Muscle layer of duodenum (tissue), 2 donors: Measurements from ENCODE around the gene SAP130.

Experiments used
- H3K27ac ChIP-seq: one replicate; pipeline ENCODE4 v1.7.0; 2013; ENCODE audit warnings: mild to moderate bottlenecking, low read length
- H3K27me3 ChIP-seq: one replicate; pipeline ENCODE4 v1.7.0; 2013; ENCODE audit warnings: low read depth, mild to moderate bottlenecking, control low read depth, low read length
- H3K36me3 ChIP-seq, 2 donors: one replicate each; pipeline ENCODE4 v1.7.0; 2013; ENCODE audit warnings: low read length in 2 of 2, control low read depth in 1 of 2, mild to moderate bottlenecking in 1 of 2; ENCODE audit not compliant: insufficient read depth in 2 of 2, control insufficient read depth in 1 of 2
- H3K4me1 ChIP-seq, 2 donors: one replicate each; pipeline ENCODE4 v1.7.0; 2013; ENCODE audit warnings: low read length in 2 of 2, mild to moderate bottlenecking in 2 of 2, control low read depth in 1 of 2, moderate library complexity in 1 of 2; ENCODE audit not compliant: insufficient read depth in 2 of 2, control insufficient read depth in 1 of 2
- H3K4me3 ChIP-seq, 2 donors: one replicate each; pipeline ENCODE4 v1.7.0; 2013; ENCODE audit warnings: low read length in 2 of 2, low read depth in 1 of 2, mild to moderate bottlenecking in 1 of 2
- H3K9me3 ChIP-seq, 2 donors: one replicate each; pipeline ENCODE4 v1.7.0; 2013; ENCODE audit warnings: low read length in 2 of 2, control low read depth in 1 of 2, mild to moderate bottlenecking in 1 of 2; ENCODE audit not compliant: control insufficient read depth in 1 of 2
- donor health status: healthy.

The SAP130 gene

GRCh38 chr2:127985026-127985734, 42.7 kb downstream of the SAP130 start:
- Histone ChIP-seq H3K27ac (no peak overlapping the region), H3K36me3 (peaks cover 64 to 72% of the 10 kb centered on the region in 2 donors), H3K4me3 (no peak overlapping the region), H3K4me1 (no peaks in the 10 kb centered on the region), H3K9me3 (no peaks in the 10 kb centered on the region), H3K27me3 (no peaks in the 10 kb centered on the region)

- Histone ChIP-seq H3K4me1 (no peaks in the 10 kb centered on the region), H3K27ac (no peak overlapping the region), H3K36me3 (peaks cover 58 to 73% of the 10 kb centered on the region in 2 donors), H3K27me3 (no peaks in the 10 kb centered on the region), H3K9me3 (no peaks in the 10 kb centered on the region), H3K4me3 (no peak overlapping the region)
These were observed 43.3 kb downstream of the SAP130 start for GRCh38 chr2:127984551-127984950.

- Histone ChIP-seq H3K4me3 (no peak overlapping the region), H3K9me3 (no peaks in the 10 kb centered on the region), H3K36me3 (peaks cover 9 to 28% of the 10 kb centered on the region in 2 donors), H3K27me3 (no peaks in the 10 kb centered on the region), H3K27ac (no peak overlapping the region), H3K4me1 (no peaks in the 10 kb centered on the region)
These were observed 58.4 kb downstream of the SAP130 start for GRCh38 chr2:127969446-127969845.

- Histone ChIP-seq H3K4me3 (no peak overlapping the region), H3K27me3 (no peaks in the 10 kb centered on the region), H3K36me3 (peaks cover 7 to 25% of the 10 kb centered on the region in 2 donors), H3K4me1 (no peaks in the 10 kb centered on the region), H3K27ac (no peak overlapping the region), H3K9me3 (no peaks in the 10 kb centered on the region)
These were observed 59.1 kb downstream of the SAP130 start for GRCh38 chr2:127968610-127969339.

- no peaks in the 10 kb centered on the region for H3K9me3 ChIP-seq
- peaks cover 16 to 41% of the 10 kb centered on the region in 2 donors for H3K36me3 ChIP-seq
- H3K27ac ChIP-seq = no peak overlapping the region
These were observed 66.1 kb downstream of the SAP130 start for GRCh38 chr2:127961729-127962128.

GRCh38 chr2:127957240-127957639, 70.6 kb downstream of the SAP130 start:
- H3K27me3 ChIP-seq = no peaks in the 10 kb centered on the region
- H3K9me3 ChIP-seq = no peaks in the 10 kb centered on the region
- H3K4me3 ChIP-seq = no peak overlapping the region
- peaks cover 6 to 17% of the 10 kb centered on the region in 2 donors for H3K4me1 ChIP-seq
- H3K27ac ChIP-seq = no peak overlapping the region
- H3K36me3 ChIP-seq = peaks cover 19 to 43% of the 10 kb centered on the region in 2 donors

More at GRCh38 chr2:127961729-127962128, 66.1 kb downstream of the SAP130 start:
- Histone ChIP-seq H3K4me1 (no peaks in the 10 kb centered on the region), H3K4me3 (no peak overlapping the region), H3K27me3 (no peaks in the 10 kb centered on the region)

- Histone ChIP-seq H3K27ac (no peak overlapping the region), H3K4me1 (peaks cover 6 to 17% of the 10 kb centered on the region in 2 donors), H3K9me3 (no peaks in the 10 kb centered on the region), H3K4me3 (no peak overlapping the region), H3K27me3 (no peaks in the 10 kb centered on the region), H3K36me3 (peaks cover 31 to 41% of the 10 kb centered on the region in 2 donors)
These were observed 73.0 kb downstream of the SAP130 start for GRCh38 chr2:127954857-127955256.

GRCh38 chr2:127953849-127954248, 74.0 kb downstream of the SAP130 start:
- H3K36me3 ChIP-seq = peaks cover 41 to 43% of the 10 kb centered on the region in 2 donors
- no peak overlapping the region for H3K27ac ChIP-seq
- no peaks in the 10 kb centered on the region for H3K27me3 ChIP-seq

GRCh38 chr2:127953128-127953718, 74.6 kb downstream of the SAP130 start:
- Histone ChIP-seq H3K4me3 (no peak overlapping the region), H3K9me3 (no peaks in the 10 kb centered on the region), H3K4me1 (peaks cover 6 to 17% of the 10 kb centered on the region in 2 donors), H3K36me3 (peaks cover 44% of the 10 kb centered on the region in 2 donors), H3K27me3 (no peaks in the 10 kb centered on the region), H3K27ac (peak overlapping the region; percentile 4)

More at GRCh38 chr2:127953849-127954248, 74.0 kb downstream of the SAP130 start:
- peaks cover 6 to 17% of the 10 kb centered on the region in 2 donors for H3K4me1 ChIP-seq
- no peak overlapping the region for H3K4me3 ChIP-seq
- H3K9me3 ChIP-seq = no peaks in the 10 kb centered on the region

- no peaks in the 10 kb centered on the region for H3K9me3 ChIP-seq
- no peak overlapping the region for H3K27ac ChIP-seq
- peaks cover 6 to 17% of the 10 kb centered on the region in 2 donors for H3K4me1 ChIP-seq
- no peak overlapping the region for H3K4me3 ChIP-seq
- H3K36me3 ChIP-seq = peaks cover 48 to 51% of the 10 kb centered on the region in 2 donors
- H3K27me3 ChIP-seq = no peaks in the 10 kb centered on the region
These were observed 76.8 kb downstream of the SAP130 start for GRCh38 chr2:127951026-127951425.

GRCh38 chr2:127950264-127950663, 77.6 kb downstream of the SAP130 start:
- Histone ChIP-seq H3K27ac (no peak overlapping the region), H3K27me3 (no peaks in the 10 kb centered on the region), H3K36me3 (peaks cover 53% of the 10 kb centered on the region in 2 donors), H3K4me3 (no peak overlapping the region), H3K4me1 (peaks cover 6 to 17% of the 10 kb centered on the region in 2 donors), H3K9me3 (no peaks in the 10 kb centered on the region)
